ENCODE data around the gene SP9.

The SP9 gene

GRCh38 chr2:174333372-174334277 is 1.1 kb upstream of the SP9 start:
- DNase-seq = peak in 1 of 2 donors; percentile 7

GRCh38 chr2:174334278-174334715 is 457 bp upstream of the SP9 start:
- peak in 1 of 2 donors; percentile 7 for DNase-seq

GRCh38 chr2:174335254-174335987 is 667 bp downstream of the SP9 start:
- DNase-seq = peak in 1 of 2 donors; percentile 27

GRCh38 chr2:174335988-174336500 is 1.3 kb downstream of the SP9 start:
- DNase-seq = no peak

GRCh38 chr2:174336501-174337336 is 2.0 kb downstream of the SP9 start:
- DNase-seq = peak; percentile 41 to 49

GRCh38 chr2:174337337-174338146 is 2.8 kb downstream of the SP9 start:
- DNase-seq = peak; percentile 32 to 42

- DNase-seq = no peak
Measured at GRCh38 chr2:174338147-174338605, 3.4 kb downstream of the SP9 start.

- peak in 1 of 2 donors; percentile 10 for DNase-seq
Measured at GRCh38 chr2:174338671-174339560, 4.2 kb downstream of the SP9 start.

GRCh38 chr2:174339561-174340399 is 5.0 kb downstream of the SP9 start:
- DNase-seq = peak in 1 of 2 donors; percentile 5

- peak in 1 of 2 donors; percentile 5 for DNase-seq
Measured at GRCh38 chr2:174340400-174341292, 5.9 kb downstream of the SP9 start.

GRCh38 chr2:174341293-174341994 is 6.7 kb downstream of the SP9 start:
- peak; percentile 89 to 90 for DNase-seq

- peak in 1 of 2 donors; percentile 2 for DNase-seq
Measured at GRCh38 chr2:174341995-174342685, 7.4 kb downstream of the SP9 start.

- DNase-seq = peak in 1 of 2 donors; percentile 40
Measured at GRCh38 chr2:174342686-174343342, 8.1 kb downstream of the SP9 start.

GRCh38 chr2:174343343-174343622 is 8.5 kb downstream of the SP9 start:
- peak in 1 of 2 donors; percentile 14 for DNase-seq

- DNase-seq = no peak
Measured at GRCh38 chr2:174343623-174344455, 9.1 kb downstream of the SP9 start.

Measured in CD4-positive, alpha-beta T cell treated with Interleukin-4 for 1 hour (primary cell).